NCI-H1092 treated with DMSO at 0.1 percent for 48 hours (cell line): Measurements from ENCODE around the gene TRIM9.

Experiments
- DNase-seq: peaks from one replicate; lab custom pipeline; 2025; lab: John Stamatoyannopoulos, UW

TRIM9 gene

DNA sequence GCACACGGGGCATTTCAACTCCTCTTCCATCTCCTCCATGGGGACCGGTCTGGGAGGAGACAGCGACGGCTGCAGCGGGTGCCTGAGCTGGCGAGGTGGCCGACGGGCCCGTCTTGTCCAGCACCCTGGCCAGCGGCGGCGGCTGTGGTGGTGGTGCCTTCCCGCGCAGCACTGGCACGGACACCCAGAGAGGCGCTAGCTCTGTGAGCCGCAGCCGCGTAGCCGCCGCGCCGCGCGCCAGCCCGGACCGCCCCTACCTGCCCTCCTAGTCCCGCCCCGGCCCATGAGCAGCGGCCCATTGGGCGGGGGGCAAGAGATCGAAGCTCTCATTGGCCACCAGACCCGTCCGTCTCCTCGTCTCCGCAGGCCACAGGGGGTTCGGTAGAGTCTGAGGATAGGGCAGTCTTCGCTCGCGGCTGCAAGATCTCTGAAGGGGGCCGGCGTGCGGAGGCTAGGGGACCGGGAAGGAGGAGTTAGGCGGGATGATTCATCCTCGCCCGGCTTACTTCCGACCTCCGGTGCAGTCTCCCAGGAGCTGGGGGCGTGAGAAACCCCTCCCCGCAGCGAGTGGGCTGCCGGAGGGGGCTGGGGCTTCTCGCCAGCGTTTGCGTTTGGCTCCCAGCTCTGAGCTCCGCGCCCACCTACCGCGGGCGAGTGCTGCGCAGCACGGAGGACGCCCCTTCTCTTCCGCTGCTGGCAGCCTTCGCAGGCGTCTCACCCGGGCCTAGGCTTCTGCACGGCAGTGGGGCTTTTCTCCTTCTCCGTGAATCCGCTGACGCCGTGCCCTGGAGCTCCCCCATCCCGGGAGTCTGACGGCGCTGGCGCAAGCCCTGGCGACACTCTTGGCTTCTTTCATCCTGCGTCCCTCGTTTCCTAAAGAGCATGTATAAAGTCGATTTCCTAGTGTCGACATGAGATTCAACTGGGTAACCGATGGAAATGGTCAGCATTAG lies at the start of gene TRIM9:
TRIM9 (minus strand) TSS at position 205 of the 953 bp plus-strand sequence; CDS start at position 39, 166 bp downstream.
- peak; percentile 99 for DNase-seq

GRCh38 chr14:51140856-51141255 lies 46.0 kb upstream of the TRIM9 start:
- DNase-seq: no peak

- no peak for DNase-seq
These were observed 45.4 kb upstream of the TRIM9 start for GRCh38 chr14:51140338-51140737.

- DNase-seq: no peak
These were observed 44.3 kb upstream of the TRIM9 start for GRCh38 chr14:51139121-51139681.

- DNase-seq: no peak
These were observed 43.6 kb upstream of the TRIM9 start for GRCh38 chr14:51138404-51139103.

- no peak for DNase-seq
These were observed 36.6 kb upstream of the TRIM9 start for GRCh38 chr14:51131516-51131915.

GRCh38 chr14:51129130-51129529 lies 34.2 kb upstream of the TRIM9 start:
- no peak for DNase-seq

GRCh38 chr14:51124029-51124428 lies 29.1 kb upstream of the TRIM9 start:
- no peak for DNase-seq

DNA sequence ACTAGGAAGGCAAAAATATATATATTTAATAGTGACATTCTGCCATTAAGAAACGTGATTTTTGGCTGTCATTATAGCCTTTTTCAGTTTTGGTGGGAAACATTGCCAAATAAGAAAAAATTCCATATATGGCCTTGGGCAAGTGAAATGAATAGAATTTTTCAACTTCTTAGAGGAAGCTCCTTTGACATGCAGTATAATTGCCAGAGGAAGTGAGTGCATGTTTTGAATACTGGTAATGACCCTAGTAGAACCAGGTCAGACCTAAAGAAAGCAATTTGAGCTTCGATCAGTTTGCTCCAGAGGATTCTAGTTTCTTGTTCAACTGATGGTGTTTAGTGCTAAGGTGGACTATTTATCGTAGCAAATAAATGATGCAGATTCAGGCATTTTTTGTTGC lies 26.2 kb upstream of the TRIM9 start:
- no peak for DNase-seq

- DNase-seq: peak; percentile 28
These were observed 24.6 kb upstream of the TRIM9 start for GRCh38 chr14:51119411-51120051.

- no peak for DNase-seq
These were observed 24.1 kb upstream of the TRIM9 start for GRCh38 chr14:51118993-51119392.

DNA sequence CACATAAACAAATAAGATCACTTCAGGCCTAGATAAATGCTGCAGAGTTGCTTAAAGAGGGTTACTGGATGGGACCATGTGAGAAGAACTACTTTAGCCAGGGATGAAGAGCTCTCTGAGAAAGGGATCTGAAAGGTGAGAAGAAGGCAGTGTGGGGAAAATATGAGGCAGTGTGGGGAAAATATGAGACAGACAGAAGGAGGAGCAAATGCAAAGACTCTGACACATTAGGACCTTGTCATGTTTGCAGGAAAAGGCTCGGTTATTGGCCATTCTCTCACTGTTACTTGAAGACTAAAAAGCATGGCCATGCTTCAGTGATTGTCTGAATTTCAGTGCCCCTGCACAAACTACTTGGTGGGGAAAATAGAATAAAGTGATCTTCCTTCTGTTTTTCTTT lies 22.7 kb upstream of the TRIM9 start:
- no peak for DNase-seq

DNA sequence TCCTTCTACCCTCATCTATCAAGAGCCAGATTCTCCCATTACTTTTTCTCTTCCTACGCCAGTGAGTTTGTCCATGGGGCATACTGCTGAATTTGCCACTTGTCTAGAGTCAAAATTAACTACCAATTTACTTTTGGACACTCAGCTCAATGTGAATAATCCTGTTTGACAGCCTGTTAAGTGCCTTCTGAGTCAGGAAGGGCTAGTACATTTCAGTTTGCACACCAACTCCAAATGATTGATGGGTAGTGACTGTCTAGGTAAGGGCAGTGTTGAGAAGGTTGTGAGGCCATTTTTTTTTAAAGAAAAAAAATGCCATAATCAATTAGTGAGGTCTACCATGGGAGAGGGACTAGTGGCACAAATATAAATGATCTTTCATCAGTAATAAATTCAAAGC lies 21.8 kb upstream of the TRIM9 start:
- DNase-seq: no peak

DNA sequence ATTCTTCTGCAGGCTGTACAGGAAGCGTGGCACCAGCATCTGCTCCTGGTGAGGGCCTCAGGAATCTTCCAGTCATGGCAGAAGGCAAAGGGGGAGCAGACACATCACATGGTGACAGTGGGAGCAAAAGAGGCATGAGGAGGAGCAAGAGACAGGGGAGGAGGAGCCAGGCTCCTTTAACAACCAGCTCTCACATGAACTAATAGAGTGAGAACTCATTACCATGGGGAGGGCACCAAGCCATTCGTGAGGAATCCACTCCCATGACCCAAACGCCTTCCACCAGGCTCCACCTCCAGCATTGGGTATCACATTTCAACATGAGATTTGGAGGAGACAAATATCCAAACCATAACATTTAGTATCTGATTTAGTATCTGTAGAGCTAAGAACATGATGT lies 14.7 kb upstream of the TRIM9 start:
- DNase-seq: no peak

GRCh38 chr14:51107801-51108200 lies 12.9 kb upstream of the TRIM9 start:
- DNase-seq: no peak

DNA sequence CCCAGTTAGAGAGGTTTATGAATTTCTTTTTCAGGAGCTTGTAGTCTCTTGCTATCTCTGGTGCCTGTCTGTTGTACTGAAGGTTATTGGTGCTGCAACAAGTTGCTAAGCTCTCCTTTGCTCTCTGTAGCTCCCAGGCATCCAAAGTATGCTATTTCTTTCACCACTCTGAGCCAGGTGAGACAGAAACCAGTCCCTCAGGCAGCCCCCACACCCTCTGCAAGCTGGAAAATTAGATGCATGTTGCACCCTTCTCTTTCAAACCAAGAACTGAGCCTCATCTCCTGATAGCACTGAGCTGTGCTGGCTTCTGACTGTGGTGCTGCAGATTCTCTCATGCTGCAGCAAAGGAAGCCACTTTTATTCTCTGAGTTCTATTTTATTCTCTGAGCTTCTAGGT lies 9.6 kb upstream of the TRIM9 start:
- DNase-seq: no peak

DNA sequence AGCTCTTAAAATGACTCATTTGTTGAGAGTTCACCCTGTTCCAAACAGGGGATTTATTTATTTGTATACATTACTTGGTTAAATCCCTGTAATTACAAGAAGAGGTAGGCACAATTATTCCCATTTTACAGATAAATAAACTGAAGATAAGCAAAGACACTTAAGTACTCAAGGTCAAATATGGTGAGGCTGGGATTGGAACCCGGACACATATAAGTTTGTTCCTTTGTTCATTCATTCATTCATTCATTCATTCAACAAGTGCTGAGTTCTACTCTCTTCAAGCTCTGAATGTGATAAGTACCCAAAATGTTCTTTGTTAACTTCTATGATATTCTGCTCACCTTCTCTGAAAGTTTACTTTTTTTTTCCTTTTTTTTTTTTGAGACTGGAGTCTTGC lies 2.4 kb upstream of the TRIM9 start:
- DNase-seq: no peak

DNA sequence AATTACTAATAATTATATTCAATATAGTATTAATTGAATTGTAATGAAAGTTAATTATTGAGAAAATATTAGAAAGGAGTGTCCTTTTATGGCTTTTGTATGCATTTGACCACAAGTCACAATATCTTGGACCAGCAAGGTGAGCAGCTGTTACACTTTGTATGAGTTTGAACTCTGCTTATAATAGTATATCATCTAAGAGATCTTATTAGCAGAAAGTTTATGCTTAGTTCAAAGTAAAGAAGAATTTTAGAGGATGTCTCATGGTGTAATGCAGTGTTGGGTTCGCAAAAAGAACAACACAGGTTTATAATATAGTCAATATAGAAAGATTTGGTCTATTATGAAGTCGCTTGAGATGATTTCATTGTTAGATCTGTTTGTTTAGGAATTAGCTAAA lies 2.0 kb upstream of the TRIM9 start:
- peak; percentile 28 for DNase-seq

- peak; percentile 87 for DNase-seq
These were observed 1.2 kb upstream of the TRIM9 start for GRCh38 chr14:51095854-51096823.

DNA sequence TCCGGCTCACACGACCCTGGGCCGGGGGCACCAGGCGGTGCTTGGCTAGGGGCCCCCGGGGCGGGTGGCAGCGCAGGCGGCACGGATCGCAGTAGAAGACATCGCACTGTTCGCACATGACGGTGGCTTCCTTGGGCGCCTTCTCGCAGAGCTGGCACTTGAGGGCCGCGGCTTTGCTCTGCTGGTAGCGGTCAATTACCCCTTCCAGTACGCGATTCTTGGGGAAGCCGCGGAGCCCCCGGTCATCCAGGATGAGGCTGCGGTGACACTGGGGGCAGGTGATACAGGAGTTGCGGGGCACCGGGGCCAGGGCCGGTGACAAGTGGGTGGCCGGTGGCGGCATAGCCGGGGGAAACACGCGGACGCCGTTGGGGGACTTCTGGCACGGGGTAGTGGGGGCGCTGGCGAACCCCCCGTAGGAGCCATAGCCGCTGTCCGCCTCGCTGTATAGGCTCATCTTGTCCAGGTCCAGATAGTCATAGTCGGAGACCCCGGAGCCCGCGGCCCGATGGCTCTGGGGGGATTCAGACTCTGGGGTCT lies 553 bp downstream of the TRIM9 start:
- peak; percentile 71 for DNase-seq
